ENCODE measurements around the gene DLG4.
"Not testable (repeated sequence)": the region's sequence is repeated elsewhere in the genome, so short reads cannot be mapped to it uniquely, and the experiment has no call there.

Gene DLG4

DNA sequence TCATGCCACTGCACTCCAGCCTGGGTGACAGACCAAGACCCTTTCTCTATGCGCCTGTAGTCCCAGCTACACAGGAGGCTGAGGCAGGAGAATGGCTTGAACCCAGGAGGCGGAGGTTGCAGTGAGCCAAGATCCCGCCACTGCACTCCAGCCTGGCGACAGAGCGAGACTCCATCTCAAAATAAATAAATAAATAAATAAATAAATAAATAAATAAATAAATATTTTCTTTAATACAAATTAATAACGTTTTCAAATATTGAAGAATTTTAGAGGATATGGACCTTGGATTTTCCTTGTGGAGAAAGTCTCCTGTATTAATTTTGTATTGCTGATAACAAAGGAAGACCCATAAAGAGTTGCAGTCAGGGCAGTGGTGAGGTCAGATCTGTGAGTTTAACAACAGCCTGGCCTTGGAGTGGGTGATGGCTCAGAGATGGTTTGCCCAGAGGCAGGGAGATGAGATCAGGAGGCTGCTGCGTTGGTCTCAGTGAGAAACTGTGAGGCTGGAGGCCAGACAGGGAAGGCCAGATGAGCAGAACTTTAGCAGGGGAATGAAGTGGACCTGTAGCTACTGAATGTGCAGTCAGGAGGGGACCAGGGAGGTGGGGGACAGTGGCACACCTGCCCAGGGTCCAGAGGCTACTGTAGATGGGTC lies 36.1 kb downstream of the DLG4 start:
- 88 to 91% methylated on average over 4 of the region's 7 CpGs for WGBS, 2 experiments

DNA sequence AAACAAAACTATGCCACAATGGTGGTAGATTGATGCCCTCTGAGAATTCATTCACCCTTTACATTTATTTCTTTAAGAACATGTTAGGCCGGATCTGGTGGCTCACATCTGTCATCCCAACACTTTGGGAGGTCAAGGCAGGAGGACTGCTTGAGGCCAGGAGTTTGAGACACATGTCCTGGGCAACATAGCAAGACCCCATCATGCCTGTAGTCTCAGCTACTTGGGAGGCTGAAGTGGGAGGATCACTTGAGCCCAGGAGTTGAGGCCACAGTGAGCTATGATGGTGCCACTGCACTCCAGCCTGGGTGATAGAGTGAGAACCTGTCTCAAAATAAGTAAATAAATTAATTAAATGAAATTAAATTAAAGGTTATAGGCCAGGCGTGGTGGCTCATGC lies 37.5 kb downstream of the DLG4 start:
- H3K4me3 ChIP-seq (ENCODE audit: insufficient read depth, low read depth, low read length); H3K9me3 ChIP-seq (ENCODE audit: control insufficient read depth, low read length); H3K27me3 ChIP-seq (ENCODE audit: control insufficient read depth, insufficient read depth, low read length, poor library complexity, severe bottlenecking); H3K27ac ChIP-seq (ENCODE audit: insufficient read depth, low read depth, low read length, poor library complexity, severe bottlenecking); H3K4me1 ChIP-seq (ENCODE audit: control insufficient read depth, insufficient read depth, low read length); H3K36me3 ChIP-seq (ENCODE audit: control insufficient read depth, insufficient read depth, low read length): not testable (repeated sequence)
- 94 to 98% methylated on average over 2 of the region's 2 CpGs for WGBS, 2 experiments

More for the DNA sequence above, 36.1 kb downstream of the DLG4 start:
- H3K4me3 ChIP-seq (ENCODE audit: insufficient read depth, low read depth, low read length), result no peak overlapping the region
- no peaks in the 10 kb centered on the region for H3K9me3 ChIP-seq (ENCODE audit: control insufficient read depth, low read length)
- no peaks in the 10 kb centered on the region for H3K4me1 ChIP-seq (ENCODE audit: control insufficient read depth, insufficient read depth, low read length)
- H3K36me3 ChIP-seq (ENCODE audit: control insufficient read depth, insufficient read depth, low read length), result no peaks in the 10 kb centered on the region
- H3K27ac ChIP-seq (ENCODE audit: insufficient read depth, low read depth, low read length, poor library complexity, severe bottlenecking), result no peak overlapping the region
- H3K27me3 ChIP-seq (ENCODE audit: control insufficient read depth, insufficient read depth, low read length, poor library complexity, severe bottlenecking), result no peaks in the 10 kb centered on the region

DNA sequence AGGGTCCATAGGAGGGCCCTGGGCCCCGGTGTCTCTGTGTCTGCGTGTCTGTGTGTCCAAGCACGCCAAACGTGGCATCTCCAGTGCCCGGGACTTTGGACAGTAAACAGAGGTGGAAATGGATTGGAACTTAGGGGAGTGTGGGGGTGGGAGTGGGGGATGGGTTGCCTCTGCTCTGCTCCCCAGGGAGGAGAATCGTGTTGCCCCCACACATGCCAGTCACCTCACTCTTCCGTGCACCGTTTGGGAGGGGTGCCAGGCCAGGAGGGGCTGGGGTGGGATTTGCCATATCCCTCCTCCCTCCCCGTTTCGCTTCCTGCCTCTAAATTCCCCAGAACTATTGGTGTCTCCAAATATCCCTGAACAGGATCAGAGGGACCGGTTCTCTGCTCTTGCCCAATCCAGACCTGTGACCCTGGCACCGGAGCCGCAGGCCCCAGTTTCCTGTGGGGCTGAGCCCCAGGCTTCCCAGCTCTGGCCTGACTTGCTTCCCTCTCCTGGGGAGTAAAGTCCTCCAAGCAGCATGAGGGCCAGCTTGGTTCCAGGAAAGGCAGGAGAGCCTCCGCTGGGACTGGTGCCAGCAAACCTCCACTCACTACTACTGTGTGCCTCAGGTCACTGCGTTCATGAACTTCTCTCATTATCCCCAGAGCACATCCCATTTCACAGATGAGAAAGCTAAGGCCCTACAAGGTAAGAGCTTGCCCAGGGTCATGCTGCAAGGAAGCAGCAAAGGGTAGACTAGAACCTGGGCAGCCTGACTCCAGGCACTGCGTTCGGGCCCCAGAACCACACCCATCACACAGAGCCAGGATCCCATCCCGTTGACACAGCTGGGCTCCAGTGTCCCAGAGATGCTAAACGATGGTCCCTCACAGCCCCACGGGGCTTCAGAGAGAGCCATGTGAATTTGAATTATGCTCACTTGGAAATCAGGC lies 40.0 kb downstream of the DLG4 start, which contains the start of gene ASGR1:
Gene ASGR1, minus strand, starts transcription at position 54 of the 938 bp plus-strand sequence. CDS start 807 bp downstream, outside the sequence.
- 80 to 81% methylated on average over 20 of the region's 20 CpGs for WGBS, 2 experiments
- no peaks in the 10 kb centered on the region for H3K36me3 ChIP-seq (ENCODE audit: control insufficient read depth, insufficient read depth, low read length)
- H3K4me3 ChIP-seq (ENCODE audit: insufficient read depth, low read depth, low read length), result peak within 1 kb of the TSS; percentile 30
- H3K27ac ChIP-seq (ENCODE audit: insufficient read depth, low read depth, low read length, poor library complexity, severe bottlenecking), result no peak within 1 kb of the TSS
- peaks cover 5% of the 10 kb centered on the region for H3K4me1 ChIP-seq (ENCODE audit: control insufficient read depth, insufficient read depth, low read length)
- H3K27me3 ChIP-seq (ENCODE audit: control insufficient read depth, insufficient read depth, low read length, poor library complexity, severe bottlenecking), result peaks cover 27% of the 10 kb centered on the region
- H3K9me3 ChIP-seq (ENCODE audit: control insufficient read depth, low read length), result no peaks in the 10 kb centered on the region

DNA sequence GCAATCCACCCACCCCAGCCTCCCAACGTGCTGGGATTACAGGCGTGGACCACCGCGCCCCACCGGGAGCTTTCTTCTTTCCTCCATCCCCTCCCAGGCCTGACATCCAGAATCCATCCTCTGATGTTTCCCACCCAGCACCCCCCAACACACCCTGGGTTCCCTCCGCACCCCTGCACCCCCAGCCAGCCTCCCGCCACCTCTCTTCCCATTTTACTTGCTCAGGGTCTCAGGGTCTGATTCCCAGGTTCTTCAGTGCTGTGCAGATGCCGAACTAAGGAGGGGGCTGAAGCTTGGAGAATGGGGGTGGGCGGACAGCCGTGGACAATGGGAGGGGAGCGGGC lies 40.7 kb downstream of the DLG4 start:
- peaks cover 5% of the 10 kb centered on the region for H3K4me1 ChIP-seq (ENCODE audit: control insufficient read depth, insufficient read depth, low read length)
- 84 to 88% methylated on average over 11 of the region's 11 CpGs for WGBS, 2 experiments
- H3K36me3 ChIP-seq (ENCODE audit: control insufficient read depth, insufficient read depth, low read length), result no peaks in the 10 kb centered on the region
- H3K9me3 ChIP-seq (ENCODE audit: control insufficient read depth, low read length), result no peaks in the 10 kb centered on the region
- no peak overlapping the region for H3K4me3 ChIP-seq (ENCODE audit: insufficient read depth, low read depth, low read length)
- no peak overlapping the region for H3K27ac ChIP-seq (ENCODE audit: insufficient read depth, low read depth, low read length, poor library complexity, severe bottlenecking)
- H3K27me3 ChIP-seq (ENCODE audit: control insufficient read depth, insufficient read depth, low read length, poor library complexity, severe bottlenecking), result peaks cover 31% of the 10 kb centered on the region

DNA sequence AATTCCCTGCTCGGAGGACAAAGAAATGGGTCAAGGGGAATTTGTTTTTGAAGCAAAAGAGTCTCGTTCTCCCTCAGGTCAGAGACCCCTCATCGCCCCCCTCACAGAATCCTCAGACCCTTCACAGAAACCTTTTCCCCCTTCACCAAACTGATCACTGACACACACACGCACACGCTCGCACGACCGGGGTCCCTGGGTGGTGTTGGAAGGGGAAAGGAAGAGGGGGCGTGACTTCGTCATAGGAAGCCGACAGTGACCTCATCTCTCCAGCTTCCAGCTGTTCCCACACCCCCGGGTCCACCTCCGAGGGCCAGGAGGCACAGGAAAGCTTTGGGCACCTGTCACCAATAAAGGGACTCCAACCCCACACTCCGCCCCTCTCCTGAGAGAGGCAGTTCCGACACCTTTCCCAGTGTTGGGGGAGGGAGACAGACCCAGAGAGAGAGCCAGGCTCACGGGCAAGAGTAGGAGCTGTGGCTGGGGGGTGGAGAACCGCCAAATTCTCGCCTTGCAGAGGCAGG lies 41.6 kb downstream of the DLG4 start:
- Histone ChIP-seq H3K4me1 (ENCODE audit: control insufficient read depth, insufficient read depth, low read length) (peaks cover 5% of the 10 kb centered on the region), H3K27me3 (ENCODE audit: control insufficient read depth, insufficient read depth, low read length, poor library complexity, severe bottlenecking) (peaks cover 34% of the 10 kb centered on the region), H3K36me3 (ENCODE audit: control insufficient read depth, insufficient read depth, low read length) (no peaks in the 10 kb centered on the region), H3K27ac (ENCODE audit: insufficient read depth, low read depth, low read length, poor library complexity, severe bottlenecking) (no peak overlapping the region), H3K4me3 (ENCODE audit: insufficient read depth, low read depth, low read length) (peak overlapping the region; percentile 30), H3K9me3 (ENCODE audit: control insufficient read depth, low read length) (no peaks in the 10 kb centered on the region)
- 8 to 10% methylated on average over 17 to 18 of the region's 18 CpGs for WGBS, 2 experiments

DNA sequence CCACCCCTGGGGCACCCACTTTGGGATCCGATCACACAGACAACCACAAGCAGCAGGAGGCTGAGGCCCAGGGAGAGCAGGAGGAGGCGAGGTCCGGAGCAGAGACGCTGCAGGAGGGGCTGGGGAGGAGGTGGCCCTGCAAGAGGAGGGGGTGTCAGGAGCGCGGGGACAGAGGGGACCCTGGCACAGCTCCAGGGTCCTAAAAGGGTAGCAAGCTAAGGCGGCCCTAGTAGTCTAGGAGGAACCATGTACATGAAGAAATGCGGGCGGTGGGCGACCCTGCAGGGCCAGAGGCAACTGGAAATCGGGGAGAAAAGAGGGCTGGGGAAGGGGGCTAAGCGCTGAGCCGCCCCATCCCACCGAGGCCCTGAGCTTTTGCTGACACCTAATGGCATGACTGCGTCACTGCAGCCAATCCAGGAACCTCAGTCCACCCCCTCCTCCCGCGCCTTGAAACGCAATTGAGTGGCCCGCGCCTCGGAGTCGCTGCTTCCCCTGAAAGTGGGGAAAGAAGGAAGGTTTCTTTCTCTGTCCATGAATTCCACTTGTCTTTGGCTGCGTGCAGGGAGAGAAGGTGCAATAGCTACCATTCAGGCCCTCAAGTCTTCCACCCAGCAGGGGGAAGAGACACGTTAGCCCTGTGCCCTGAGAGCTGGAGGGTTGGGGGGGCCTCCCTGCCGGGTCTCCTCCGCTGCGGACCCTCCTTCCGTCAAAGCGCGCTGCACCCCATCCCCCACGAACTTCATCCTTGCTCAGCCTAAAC lies 42.3 kb downstream of the DLG4 start:
- H3K4me3 ChIP-seq (ENCODE audit: insufficient read depth, low read depth, low read length), result peak overlapping the region; percentile 30
- H3K36me3 ChIP-seq (ENCODE audit: control insufficient read depth, insufficient read depth, low read length), result no peaks in the 10 kb centered on the region
- 0% methylated on average over 31 of the region's 31 CpGs for WGBS, 2 experiments
- H3K4me1 ChIP-seq (ENCODE audit: control insufficient read depth, insufficient read depth, low read length), result peaks cover 5% of the 10 kb centered on the region
- peaks cover 34% of the 10 kb centered on the region for H3K27me3 ChIP-seq (ENCODE audit: control insufficient read depth, insufficient read depth, low read length, poor library complexity, severe bottlenecking)
- H3K9me3 ChIP-seq (ENCODE audit: control insufficient read depth, low read length), result no peaks in the 10 kb centered on the region
- no peak overlapping the region for H3K27ac ChIP-seq (ENCODE audit: insufficient read depth, low read depth, low read length, poor library complexity, severe bottlenecking)

DNA sequence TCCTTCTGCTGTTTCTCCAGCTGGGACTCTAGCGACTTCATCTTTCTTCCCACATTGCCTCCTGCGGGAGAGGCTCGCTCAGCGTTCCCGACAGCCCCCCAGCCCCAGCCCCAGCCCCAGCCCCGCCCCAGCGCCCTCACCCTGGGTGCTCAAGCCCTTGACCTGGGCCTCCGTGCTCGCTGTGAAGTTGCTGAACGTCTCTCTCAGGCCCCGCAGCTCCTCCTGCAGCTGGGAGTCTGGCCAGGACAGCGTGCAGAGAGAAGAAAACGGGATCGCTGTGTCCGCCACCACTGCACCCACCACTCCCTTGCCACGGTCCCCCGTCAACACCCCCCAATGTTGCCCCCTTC lies 42.8 kb downstream of the DLG4 start:
- peaks cover 5% of the 10 kb centered on the region for H3K4me1 ChIP-seq (ENCODE audit: control insufficient read depth, insufficient read depth, low read length)
- 1 to 2% methylated on average over 16 to 17 of the region's 17 CpGs for WGBS, 2 experiments
- peaks cover 34% of the 10 kb centered on the region for H3K27me3 ChIP-seq (ENCODE audit: control insufficient read depth, insufficient read depth, low read length, poor library complexity, severe bottlenecking)
- H3K36me3 ChIP-seq (ENCODE audit: control insufficient read depth, insufficient read depth, low read length), result no peaks in the 10 kb centered on the region
- peak overlapping the region; percentile 30 for H3K4me3 ChIP-seq (ENCODE audit: insufficient read depth, low read depth, low read length)
- H3K27ac ChIP-seq (ENCODE audit: insufficient read depth, low read depth, low read length, poor library complexity, severe bottlenecking), result no peak overlapping the region
- no peaks in the 10 kb centered on the region for H3K9me3 ChIP-seq (ENCODE audit: control insufficient read depth, low read length)

DNA sequence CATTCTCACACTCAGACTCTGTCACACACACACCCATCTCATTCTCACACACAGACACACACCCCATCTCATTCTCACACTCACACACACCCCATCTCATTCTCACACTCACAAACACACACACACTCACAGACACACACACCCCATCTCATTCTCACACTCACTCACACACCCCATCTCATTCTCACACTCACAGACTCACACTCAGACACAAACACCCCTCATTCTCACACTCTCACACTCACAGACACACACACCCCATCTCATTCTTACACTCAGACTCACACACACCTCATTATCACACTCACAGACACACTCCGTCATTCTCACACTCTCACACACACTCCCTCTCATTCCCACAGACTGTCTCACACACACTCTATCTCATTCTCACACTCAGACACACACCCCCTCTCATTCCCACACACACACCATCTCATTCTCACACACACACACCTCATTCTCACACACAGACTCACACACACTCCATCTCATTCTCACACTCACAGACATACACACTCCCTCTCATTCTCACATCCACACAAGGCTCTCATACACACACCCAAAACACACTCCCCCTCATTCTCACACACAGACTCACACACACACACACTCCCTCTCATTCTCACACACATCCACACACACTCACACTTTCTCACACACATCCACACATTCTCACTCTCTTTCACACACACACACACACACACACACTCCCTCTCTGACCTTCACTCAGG lies 43.4 kb downstream of the DLG4 start:
- Histone ChIP-seq H3K27me3 (ENCODE audit: control insufficient read depth, insufficient read depth, low read length, poor library complexity, severe bottlenecking) (peaks cover 34% of the 10 kb centered on the region), H3K4me3 (ENCODE audit: insufficient read depth, low read depth, low read length) (peak overlapping the region; percentile 30), H3K36me3 (ENCODE audit: control insufficient read depth, insufficient read depth, low read length) (no peaks in the 10 kb centered on the region), H3K27ac (ENCODE audit: insufficient read depth, low read depth, low read length, poor library complexity, severe bottlenecking) (no peak overlapping the region), H3K9me3 (ENCODE audit: control insufficient read depth, low read length) (no peaks in the 10 kb centered on the region), H3K4me1 (ENCODE audit: control insufficient read depth, insufficient read depth, low read length) (peaks cover 5% of the 10 kb centered on the region)
- 88 to 95% methylated on average over 1 of the region's 1 CpG for WGBS, 2 experiments

DNA sequence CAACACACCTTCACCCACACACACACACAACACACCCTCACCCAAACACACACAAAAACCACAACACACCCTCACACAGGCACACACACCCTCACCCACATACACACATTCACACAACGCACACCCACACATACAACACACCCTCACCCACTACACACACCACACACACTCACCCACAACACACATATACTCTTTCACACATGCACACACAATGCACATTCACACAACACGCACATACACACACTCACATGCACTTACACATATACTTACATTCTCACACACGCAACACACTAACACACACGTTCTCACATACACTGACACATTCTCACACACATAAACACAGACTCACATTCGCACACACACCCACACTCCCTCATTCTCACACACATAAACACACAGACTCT lies 44.3 kb downstream of the DLG4 start:
- H3K4me3 ChIP-seq (ENCODE audit: insufficient read depth, low read depth, low read length), result no peak overlapping the region
- WGBS, 2 experiments, result 91 to 93% methylated on average over 5 of the region's 5 CpGs
- H3K4me1 ChIP-seq (ENCODE audit: control insufficient read depth, insufficient read depth, low read length), result peaks cover 5% of the 10 kb centered on the region
- H3K27me3 ChIP-seq (ENCODE audit: control insufficient read depth, insufficient read depth, low read length, poor library complexity, severe bottlenecking), result peaks cover 34% of the 10 kb centered on the region
- H3K27ac ChIP-seq (ENCODE audit: insufficient read depth, low read depth, low read length, poor library complexity, severe bottlenecking), result no peak overlapping the region
- H3K36me3 ChIP-seq (ENCODE audit: control insufficient read depth, insufficient read depth, low read length), result no peaks in the 10 kb centered on the region
- H3K9me3 ChIP-seq (ENCODE audit: control insufficient read depth, low read length), result no peaks in the 10 kb centered on the region
